Epithelial cell of prostate (primary cell): ENCODE results near the gene TKTL1.
"Not testable (repeated sequence)": the region's sequence is repeated elsewhere in the genome, so short reads cannot be mapped to it uniquely, and the experiment has no call there.

ENCODE experiments used
- DNase-seq: peaks from one replicate; pipeline ENCODE4 v3.0.0-alpha.2; 2011; ENCODE audit warnings: low read depth, low spot score
- H3K27ac ChIP-seq: fragments of 450-650 bp; 2 replicates; pipeline ENCODE4 v1.5.1; 2017; ENCODE audit warnings: mild to moderate bottlenecking

TKTL1 gene, protein sequence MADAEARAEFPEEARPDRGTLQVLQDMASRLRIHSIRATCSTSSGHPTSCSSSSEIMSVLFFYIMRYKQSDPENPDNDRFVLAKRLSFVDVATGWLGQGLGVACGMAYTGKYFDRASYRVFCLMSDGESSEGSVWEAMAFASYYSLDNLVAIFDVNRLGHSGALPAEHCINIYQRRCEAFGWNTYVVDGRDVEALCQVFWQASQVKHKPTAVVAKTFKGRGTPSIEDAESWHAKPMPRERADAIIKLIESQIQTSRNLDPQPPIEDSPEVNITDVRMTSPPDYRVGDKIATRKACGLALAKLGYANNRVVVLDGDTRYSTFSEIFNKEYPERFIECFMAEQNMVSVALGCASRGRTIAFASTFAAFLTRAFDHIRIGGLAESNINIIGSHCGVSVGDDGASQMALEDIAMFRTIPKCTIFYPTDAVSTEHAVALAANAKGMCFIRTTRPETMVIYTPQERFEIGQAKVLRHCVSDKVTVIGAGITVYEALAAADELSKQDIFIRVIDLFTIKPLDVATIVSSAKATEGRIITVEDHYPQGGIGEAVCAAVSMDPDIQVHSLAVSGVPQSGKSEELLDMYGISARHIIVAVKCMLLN

GRCh38 chrX:154295664-154296310, at the start of gene TKTL1:
Gene TKTL1, plus strand, starts transcription at chrX:154295795. Its CDS starts 65 bp downstream, at chrX:154295860.
- no peak for DNase-seq
- H3K27ac ChIP-seq: no peak within 1 kb of the TSS

- DNase-seq: not testable (repeated sequence)
Observed at GRCh38 chrX:154247377-154248045, 48.1 kb upstream of the TKTL1 start.

GRCh38 chrX:154248076-154248475, 47.5 kb upstream of the TKTL1 start:
- DNase-seq, H3K27ac ChIP-seq: not testable (repeated sequence)

More at GRCh38 chrX:154247377-154248045, 48.1 kb upstream of the TKTL1 start:
- not testable (repeated sequence) for H3K27ac ChIP-seq

GRCh38 chrX:154257282-154257681, 38.3 kb upstream of the TKTL1 start, which contains the start of gene OPN1MW3:
Gene OPN1MW3, plus strand, starts transcription at chrX:154257582. Its CDS starts 38 bp downstream, at chrX:154257620.
- DNase-seq: not testable (repeated sequence)

GRCh38 chrX:154258711-154259110, 36.9 kb upstream of the TKTL1 start:
- not testable (repeated sequence) for H3K27ac ChIP-seq, DNase-seq

More at GRCh38 chrX:154257282-154257681, 38.3 kb upstream of the TKTL1 start, which contains the start of gene OPN1MW3:
- H3K27ac ChIP-seq: not testable (repeated sequence)

- DNase-seq, H3K27ac ChIP-seq: not testable (repeated sequence)
Observed at GRCh38 chrX:154263072-154263471, 32.5 kb upstream of the TKTL1 start.

DNA sequence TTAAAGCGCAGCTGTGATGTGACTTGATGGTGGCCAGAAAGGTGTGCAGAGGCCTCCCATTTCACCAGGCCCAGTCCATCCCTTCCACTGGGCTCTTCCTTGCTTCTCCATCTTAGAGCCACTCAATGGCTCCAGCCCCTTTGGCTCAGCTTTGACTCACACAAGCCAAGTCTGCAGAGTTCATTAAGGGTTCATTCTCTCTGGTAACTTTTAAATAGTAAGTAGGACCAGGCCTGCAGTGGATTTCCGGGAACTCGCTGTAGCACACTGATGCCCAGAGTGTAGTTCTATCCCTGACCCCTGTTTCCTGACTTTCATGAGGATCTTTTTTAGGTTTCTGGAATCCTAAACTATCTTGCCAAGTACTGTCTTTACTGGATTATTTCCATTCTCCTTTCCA, 26.4 kb upstream of the TKTL1 start:
- not testable (repeated sequence) for H3K27ac ChIP-seq

DNA sequence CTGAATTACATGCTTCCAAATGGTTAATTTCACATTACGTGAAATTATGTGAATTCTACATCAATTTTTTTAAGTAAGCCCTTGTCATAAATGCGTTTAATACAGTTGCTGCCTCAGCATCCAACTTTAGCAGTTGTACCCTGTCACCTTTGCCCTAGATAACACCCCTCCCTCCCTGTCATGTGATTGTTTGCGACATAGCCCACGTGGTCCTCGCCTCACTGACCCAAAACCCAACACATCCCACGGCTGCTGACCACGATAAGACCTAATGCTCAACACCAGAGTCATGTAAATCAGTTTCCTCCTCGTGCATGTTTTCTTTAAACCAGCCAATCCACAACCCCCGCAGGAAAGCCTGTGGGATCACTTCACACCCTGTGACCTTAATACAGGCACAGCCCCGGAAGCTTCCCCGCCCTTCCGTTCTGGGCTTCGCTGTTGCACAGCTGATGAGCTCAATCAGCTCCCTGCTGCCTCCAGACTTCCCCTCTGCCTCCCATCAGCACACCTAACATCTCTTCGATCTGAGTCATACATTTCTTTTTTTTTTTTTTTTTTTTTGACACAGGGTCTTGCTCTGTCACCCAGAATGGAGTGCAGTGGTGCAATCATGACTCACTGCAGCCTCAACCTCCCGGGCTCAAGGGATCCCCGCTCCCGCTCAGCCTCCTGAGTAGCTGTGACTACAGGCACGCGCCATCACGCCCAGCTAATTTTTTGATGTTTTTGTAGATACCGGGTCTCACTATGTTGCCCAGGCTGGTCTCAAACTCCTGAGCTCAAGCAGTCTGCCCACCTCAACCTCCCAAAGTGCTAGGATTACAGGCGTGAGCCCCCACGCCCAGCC, 10.9 kb upstream of the TKTL1 start:
- not testable (repeated sequence) for H3K27ac ChIP-seq

More for the DNA sequence above, 26.4 kb upstream of the TKTL1 start:
- DNase-seq: not testable (repeated sequence)

DNA sequence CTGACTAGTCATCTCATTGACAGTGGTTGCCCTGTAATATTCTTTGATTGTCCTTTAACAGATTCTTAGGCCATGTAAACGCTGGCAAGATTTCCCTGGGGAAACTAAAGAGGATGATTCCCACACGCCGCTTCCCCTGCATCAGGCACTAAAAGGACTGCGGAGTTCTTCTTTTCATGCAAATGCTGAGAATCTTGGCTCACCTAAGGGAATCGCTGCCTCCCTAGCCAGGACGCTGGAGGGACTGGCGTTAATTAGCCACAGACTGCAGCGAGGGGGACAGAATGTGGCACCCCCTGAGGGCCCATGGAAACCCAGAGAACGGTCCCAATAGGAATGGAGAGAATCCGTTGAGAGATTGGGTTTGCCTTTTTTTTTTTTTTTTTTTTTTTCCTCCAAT, 9.2 kb upstream of the TKTL1 start:
- not testable (repeated sequence) for H3K27ac ChIP-seq, DNase-seq

More for the DNA sequence above, 10.9 kb upstream of the TKTL1 start:
- DNase-seq: not testable (repeated sequence)

DNA sequence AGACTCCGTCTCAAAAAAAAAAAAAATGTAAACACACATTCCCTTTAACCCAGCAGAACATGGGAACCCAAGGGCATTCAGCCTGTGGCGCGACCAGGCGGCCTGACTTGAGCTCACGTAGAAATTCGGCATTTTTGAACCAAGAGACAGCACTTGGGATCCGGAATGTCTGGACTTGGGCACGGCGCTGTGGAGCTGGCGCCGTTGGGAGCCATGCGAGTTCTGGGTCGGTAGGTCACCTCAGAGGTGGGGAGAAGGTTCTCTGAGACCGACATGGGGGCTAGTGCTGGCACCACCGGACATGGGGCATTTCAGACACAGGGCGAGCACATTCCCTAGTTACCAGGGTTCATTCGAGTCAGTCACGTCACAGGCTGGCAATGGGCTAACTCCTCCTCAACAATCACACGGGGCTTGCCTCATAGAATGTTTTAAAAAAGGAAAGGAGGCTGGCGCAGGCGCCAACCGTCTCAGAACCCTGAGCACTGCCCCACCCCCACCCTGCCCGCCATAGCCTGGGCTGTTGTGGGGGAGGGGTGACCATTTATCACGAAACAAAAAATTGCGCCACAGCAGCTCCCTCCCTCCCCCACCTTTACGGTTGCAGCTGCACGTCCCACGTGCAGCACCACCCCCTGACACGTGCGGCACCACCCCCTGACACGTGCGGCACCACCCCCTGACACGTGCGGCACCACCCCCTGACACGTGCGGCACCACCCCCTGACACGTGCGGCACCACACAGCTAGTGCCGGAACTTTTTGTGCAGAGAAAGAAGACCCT, 612 bp upstream of the TKTL1 start, which contains the start of gene TEX28:
Gene TEX28, minus strand, starts transcription at position 334 of the 784 bp plus-strand sequence. CDS start 3,007 bp downstream, outside the sequence.
- no peak for DNase-seq
- no peak within 1 kb of the TSS for H3K27ac ChIP-seq

GRCh38 chrX:154296731-154297130, 1.1 kb downstream of the TKTL1 start:
- H3K27ac ChIP-seq: no peak overlapping the region
- no peak for DNase-seq

DNA sequence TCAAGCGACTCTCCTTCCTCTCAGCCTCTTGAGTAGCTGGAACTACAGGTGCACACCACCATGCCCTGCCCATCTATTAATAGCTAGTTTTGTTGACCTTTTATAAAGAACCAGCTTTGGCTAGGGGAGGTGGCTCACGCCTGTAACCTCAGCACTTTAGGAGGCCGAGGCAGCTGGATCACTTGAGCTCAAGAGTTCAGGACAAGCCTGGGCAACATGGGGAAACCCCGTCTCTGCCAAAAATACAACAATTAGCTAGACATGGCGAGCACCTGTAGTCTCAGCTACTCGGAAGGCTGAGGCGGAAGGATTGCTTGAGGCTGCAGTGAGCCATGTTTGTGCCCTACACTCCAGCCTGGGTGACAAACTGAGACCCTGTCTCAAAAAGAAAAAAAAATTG, 2.7 kb downstream of the TKTL1 start:
- DNase-seq: no peak
- no peak overlapping the region for H3K27ac ChIP-seq

DNA sequence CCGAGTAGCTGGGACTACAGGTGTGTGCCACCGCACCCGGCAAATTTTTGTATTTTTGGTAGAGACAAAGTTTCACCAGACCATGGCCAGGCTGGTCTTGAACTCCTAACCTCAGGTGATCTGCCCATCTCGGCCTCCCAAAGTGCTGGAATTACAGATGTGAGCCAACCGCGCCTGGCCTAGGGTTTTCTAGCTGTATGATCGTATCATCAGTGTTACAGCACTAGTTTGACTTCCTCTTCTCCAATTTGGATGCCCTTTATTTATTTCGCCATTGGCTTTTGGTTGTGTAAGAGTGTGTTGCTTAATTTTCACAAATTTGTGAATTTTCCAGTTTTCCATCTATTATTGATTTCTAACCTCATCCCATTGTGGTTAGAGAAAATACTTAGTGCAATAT, 5.2 kb downstream of the TKTL1 start:
- no peak for DNase-seq
- H3K27ac ChIP-seq: no peak overlapping the region

- not testable (repeated sequence) for H3K27ac ChIP-seq, DNase-seq
Observed at GRCh38 chrX:154302998-154303397, 7.4 kb downstream of the TKTL1 start.

DNA sequence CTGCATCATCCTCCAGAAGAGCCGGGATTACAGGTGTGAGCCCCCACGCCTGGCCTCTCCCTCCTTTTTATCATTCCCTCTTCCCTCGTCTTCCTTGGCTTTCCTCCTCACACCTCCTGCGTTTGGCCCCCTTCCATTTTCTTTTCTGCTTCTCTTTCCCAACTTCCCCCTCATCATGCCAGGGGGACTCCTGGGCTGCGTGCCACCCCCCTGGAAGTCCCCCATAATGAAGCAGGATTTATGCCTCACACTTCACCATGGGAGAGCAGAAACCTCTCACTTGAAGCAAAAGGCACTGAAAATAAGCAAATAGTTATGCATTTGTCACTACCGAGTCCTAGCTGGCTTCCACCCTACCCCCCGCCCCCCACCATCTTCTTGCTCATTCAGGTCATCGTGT, 7.9 kb downstream of the TKTL1 start:
- DNase-seq: no peak
- H3K27ac ChIP-seq: no peak overlapping the region

GRCh38 chrX:154304846-154305245, 9.3 kb downstream of the TKTL1 start:
- DNase-seq: no peak

DNA sequence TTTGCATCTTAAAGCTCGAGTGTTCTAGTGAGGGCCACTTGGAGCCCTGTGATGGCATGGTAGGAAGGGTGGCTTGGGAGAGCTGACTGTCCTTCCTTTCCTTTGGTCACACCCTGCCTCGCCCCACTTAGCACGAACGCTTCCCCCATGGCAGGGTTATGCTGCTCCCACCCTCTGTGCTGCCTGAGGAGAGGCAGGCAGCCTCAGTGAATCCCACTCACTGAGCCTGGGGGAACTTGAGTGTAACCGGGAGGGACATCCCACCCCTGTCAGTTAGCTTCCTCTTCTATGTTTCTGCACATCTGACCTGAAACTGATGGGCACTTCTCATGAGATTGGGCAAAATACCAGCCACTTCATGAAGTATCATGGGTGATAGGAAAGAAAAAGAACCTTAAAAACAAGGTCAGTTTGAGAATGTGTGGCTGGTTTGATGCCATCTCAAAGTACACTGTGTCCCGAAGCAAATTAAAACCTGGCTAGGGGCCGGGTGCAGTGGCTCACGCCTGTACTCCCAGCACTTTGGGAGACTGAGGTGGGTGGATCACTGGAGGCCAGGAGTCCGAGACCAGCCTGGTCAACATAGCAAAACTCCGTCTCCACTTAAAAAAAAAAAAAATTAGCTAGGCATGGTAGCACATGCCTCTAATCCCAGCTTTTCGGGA, 10.1 kb downstream of the TKTL1 start:
- DNase-seq: no peak
- no peak overlapping the region for H3K27ac ChIP-seq

More at GRCh38 chrX:154304846-154305245, 9.3 kb downstream of the TKTL1 start:
- no peak overlapping the region for H3K27ac ChIP-seq

GRCh38 chrX:154307202-154307601, 11.6 kb downstream of the TKTL1 start:
- no peak overlapping the region for H3K27ac ChIP-seq
- DNase-seq: no peak
